ENCODE results near the gene LRRC8B.

DNA sequence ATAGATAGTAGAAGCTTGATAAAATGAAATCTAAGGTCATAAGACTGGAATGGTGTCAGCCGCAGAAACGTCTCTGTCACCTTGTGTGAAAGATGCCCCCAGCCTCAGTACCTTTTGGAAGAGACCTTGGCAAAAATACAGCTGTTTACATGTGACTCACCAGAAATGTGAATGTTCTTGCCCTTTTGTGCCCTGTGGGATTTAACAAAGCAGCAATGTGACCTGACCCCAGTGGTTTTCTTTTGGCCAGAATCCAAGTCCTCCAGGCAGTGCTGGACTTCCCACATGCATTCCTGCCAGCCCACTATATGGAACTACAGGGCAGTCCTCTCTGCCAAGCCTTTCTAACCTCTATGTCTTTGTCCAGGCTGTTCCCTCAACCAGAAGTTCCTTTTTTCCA is 81.1 kb downstream of the LRRC8B start:
- TF ChIP-seq CTCF (IDR thresholded peaks at IDR 0.05; ENCODE audit: low read depth, low read length) = no peak
- TF ChIP-seq EZH2phosphoT487 (IDR thresholded peaks at IDR 0.05; ENCODE audit: low read depth) = no peak
